Esophagus muscularis mucosa (tissue), 4 donors: ENCODE data around the gene CLEC14A. TPM values are rescaled to one million over a fixed set of nuclear protein-coding genes. Genes with fewer than 3 reads are reported as not detected.

Source experiments
- DNase-seq: peaks from one replicate; pipeline ENCODE4 v3.0.0-alpha.2; 2017; ENCODE audit errors: extremely low spot score
- H3K27ac ChIP-seq, 4 donors: fragments of 200-600 bp; sonication (generic); replicated peaks in 1 of 4; 1 replicate in 3 of 4; 2 replicates in 1 of 4; pipeline ENCODE4 v1.5.1; 2016 to 2019; ENCODE audit warnings: mild to moderate bottlenecking in 1 of 4
- H3K27me3 ChIP-seq, 4 donors: fragments of 200-600 bp; sonication (generic); one replicate each; pipeline versions ENCODE4 v1.5.1 to v1.6.0; 2016 to 2019
- H3K36me3 ChIP-seq, 4 donors: fragments of 200-600 bp; sonication (generic); one replicate each; pipeline ENCODE4 v1.5.1; 2016 to 2019
- H3K4me1 ChIP-seq, 4 donors: fragments of 200-600 bp; sonication (generic); one replicate each; pipeline ENCODE4 v1.5.1; 2016 to 2019
- H3K4me3 ChIP-seq, 4 donors: fragments of 200-600 bp; sonication (generic); 1 replicate in 2 of 4; 2 replicates in 2 of 4; pipeline ENCODE4 v1.5.1; 2016 to 2019; ENCODE audit warnings: mild to moderate bottlenecking in 4 of 4, moderate library complexity in 1 of 4
- H3K9me3 ChIP-seq, 4 donors: fragments of 200-600 bp; sonication (generic); 1 replicate in 3 of 4; 2 replicates in 1 of 4; pipeline ENCODE4 v1.5.1; 2016 to 2019
- EP300 ChIP-seq: sonication (generic); formaldehyde crosslinking; IDR thresholded peaks from one replicate; pipeline ENCODE4 v1.6.1; 2017; ENCODE audit warnings: antibody characterized with exemption
- POLR2A ChIP-seq: fragments of 450-650 bp; IDR thresholded peaks from one replicate; pipeline ENCODE4 v1.6.1; 2017; ENCODE audit warnings: antibody characterized with exemption, moderate library complexity, mild to moderate bottlenecking, low read depth
- POLR2AphosphoS5 ChIP-seq, 2 donors: sonication (generic); formaldehyde crosslinking; IDR thresholded peaks; one replicate each; pipeline ENCODE4 v1.6.1; 2017; ENCODE audit warnings: antibody characterized with exemption in 2 of 2
- WGBS: methylation state at CpG from one replicate; pipeline ENCODE4 v1.1.5; 2018; 5-methylcytosine and 5-hydroxymethylcytosine counted together
- intact Hi-C: fragments of 100-400 bp; cut with DNase I; formaldehyde crosslinking; loops from one replicate; pipeline ENCODE4 v1.15.1; 2023
- total RNA-seq, 4 donors: library from RNA; depleted of rRNA; stranded (reverse); fragments of >200 nt; gene quantifications; one replicate each; pipeline versions ENCODE4 v1.1.0 to v1.2.1, GENCODE V29; 2016
- TF ChIP-seq, protein P1 (sequence below), 3 experiments: fragments of 200-600 bp in 2 of 3; fragments of 450-650 bp in 1 of 3; sonication (generic) in 2 of 3; IDR thresholded peaks; one replicate each; pipeline ENCODE4 v1.5.1; 2017 to 2019; ENCODE audit warnings: antibody characterized with exemption in 3 of 3, mild to moderate bottlenecking in 2 of 3, moderate library complexity in 1 of 3

The CLEC14A gene
- total RNA-seq, 4 donors from 2014 or later = 23.7 to 50.2 (median 38.0) TPM

DNA sequence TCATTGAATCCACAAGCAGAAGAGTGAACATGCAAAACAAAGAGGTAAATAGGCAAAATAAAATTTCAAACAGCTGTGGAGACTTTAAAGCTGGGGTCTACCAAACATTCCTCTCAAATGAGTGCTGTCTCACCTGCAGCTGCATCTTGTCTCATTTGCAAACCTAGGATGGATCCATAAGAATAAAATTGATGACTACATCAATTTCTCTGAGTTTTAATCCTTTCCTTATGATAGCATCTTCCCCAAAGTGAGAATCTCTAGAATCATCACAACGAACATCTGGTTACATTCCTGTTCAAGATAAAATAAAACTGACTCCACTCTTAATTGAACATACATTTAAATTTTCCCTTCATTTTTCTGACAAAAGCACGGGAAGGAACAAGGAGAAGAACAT lies 29.9 kb downstream of the CLEC14A start:
- Histone ChIP-seq H3K4me3 (no peak overlapping the region), H3K4me1 (no peaks in the 10 kb centered on the region), H3K27ac (no peak overlapping the region), H3K36me3 (no peaks in the 10 kb centered on the region), H3K9me3 (no peaks in the 10 kb centered on the region), H3K27me3 (no peaks in the 10 kb centered on the region)
- DNase-seq = no peak
- TF ChIP-seq, protein P1, sequence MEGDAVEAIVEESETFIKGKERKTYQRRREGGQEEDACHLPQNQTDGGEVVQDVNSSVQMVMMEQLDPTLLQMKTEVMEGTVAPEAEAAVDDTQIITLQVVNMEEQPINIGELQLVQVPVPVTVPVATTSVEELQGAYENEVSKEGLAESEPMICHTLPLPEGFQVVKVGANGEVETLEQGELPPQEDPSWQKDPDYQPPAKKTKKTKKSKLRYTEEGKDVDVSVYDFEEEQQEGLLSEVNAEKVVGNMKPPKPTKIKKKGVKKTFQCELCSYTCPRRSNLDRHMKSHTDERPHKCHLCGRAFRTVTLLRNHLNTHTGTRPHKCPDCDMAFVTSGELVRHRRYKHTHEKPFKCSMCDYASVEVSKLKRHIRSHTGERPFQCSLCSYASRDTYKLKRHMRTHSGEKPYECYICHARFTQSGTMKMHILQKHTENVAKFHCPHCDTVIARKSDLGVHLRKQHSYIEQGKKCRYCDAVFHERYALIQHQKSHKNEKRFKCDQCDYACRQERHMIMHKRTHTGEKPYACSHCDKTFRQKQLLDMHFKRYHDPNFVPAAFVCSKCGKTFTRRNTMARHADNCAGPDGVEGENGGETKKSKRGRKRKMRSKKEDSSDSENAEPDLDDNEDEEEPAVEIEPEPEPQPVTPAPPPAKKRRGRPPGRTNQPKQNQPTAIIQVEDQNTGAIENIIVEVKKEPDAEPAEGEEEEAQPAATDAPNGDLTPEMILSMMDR (IDR thresholded peaks at IDR 0.05) = no peak
- TF ChIP-seq EP300 (no peak), POLR2A (no peak), POLR2AphosphoS5 (IDR thresholded peaks at IDR 0.05) (no peak)
- WGBS = 66% methylated on average over 2 of the region's 2 CpGs
- intact Hi-C loops = no loop called here

DNA sequence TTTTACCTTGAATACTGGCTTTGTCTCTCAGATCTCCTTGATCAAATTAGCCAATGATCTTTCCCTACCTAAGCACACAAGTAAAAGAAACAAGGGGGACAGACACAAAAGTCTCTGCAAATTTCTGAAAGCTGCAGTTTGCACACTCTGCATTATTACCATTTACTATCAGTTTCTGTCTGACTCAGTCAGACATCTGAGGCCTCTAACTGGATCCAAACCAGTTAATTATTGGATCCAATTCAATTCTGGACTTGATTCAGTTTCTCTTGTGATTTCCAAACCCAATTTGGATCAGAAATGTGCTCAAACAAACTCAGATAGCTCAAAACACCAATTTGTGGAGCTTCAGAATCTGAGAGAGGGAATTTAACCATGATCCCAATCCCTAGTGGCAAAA lies 31.6 kb downstream of the CLEC14A start:
- no peak for DNase-seq
- Histone ChIP-seq H3K4me1 (no peaks in the 10 kb centered on the region), H3K36me3 (no peaks in the 10 kb centered on the region), H3K27me3 (no peaks in the 10 kb centered on the region), H3K9me3 (no peaks in the 10 kb centered on the region), H3K4me3 (no peak overlapping the region), H3K27ac (no peak overlapping the region)
- intact Hi-C loops = no loop called here
- TF ChIP-seq EP300 = no peak
- TF ChIP-seq, protein P1 (IDR thresholded peaks at IDR 0.05) = no peak

- Histone ChIP-seq H3K4me1 (no peaks in the 10 kb centered on the region), H3K27me3 (no peaks in the 10 kb centered on the region), H3K9me3 (no peaks in the 10 kb centered on the region), H3K4me3 (no peak overlapping the region), H3K36me3 (no peaks in the 10 kb centered on the region), H3K27ac (no peak overlapping the region)
- intact Hi-C loops = no loop called here
- no peak for DNase-seq
- no peak for TF ChIP-seq POLR2AphosphoS5 (IDR thresholded peaks at IDR 0.05)
- no peak for TF ChIP-seq POLR2A
- no peak for TF ChIP-seq EP300
- TF ChIP-seq, protein P1 (IDR thresholded peaks at IDR 0.05) = no peak
- WGBS = 83% methylated on average over 3 of the region's 3 CpGs
These were observed 34.8 kb downstream of the CLEC14A start for GRCh38 chr14:38221077-38221476.

GRCh38 chr14:38217553-38217952 lies 38.3 kb downstream of the CLEC14A start:
- no peaks in the 10 kb centered on the region for H3K4me1 ChIP-seq
- peaks cover 0 to under 1% (median 0%) of the 10 kb centered on the region in 4 donors for H3K27me3 ChIP-seq
- no peaks in the 10 kb centered on the region for H3K9me3 ChIP-seq
- no peak overlapping the region for H3K27ac ChIP-seq
- H3K36me3 ChIP-seq = no peaks in the 10 kb centered on the region
- intact Hi-C loops = no loop called here
- no peak overlapping the region for H3K4me3 ChIP-seq
- WGBS = 58% methylated on average over 2 of the region's 2 CpGs
- no peak for DNase-seq
- TF ChIP-seq POLR2A = no peak
- TF ChIP-seq POLR2AphosphoS5 (IDR thresholded peaks at IDR 0.05) = no peak
- TF ChIP-seq, protein P1 (IDR thresholded peaks at IDR 0.05) = no peak
- TF ChIP-seq EP300 = no peak

- H3K27me3 ChIP-seq = peaks cover 0 to 46% (median 9%) of the 10 kb centered on the region in 4 donors
- TF ChIP-seq POLR2A (no peak), EP300 (no peak), POLR2AphosphoS5 (IDR thresholded peaks at IDR 0.05) (no peak)
- TF ChIP-seq, protein P1 (IDR thresholded peaks at IDR 0.05) = no peak
- intact Hi-C loops = no loop called here
- H3K4me3 ChIP-seq = no peak overlapping the region
- WGBS = 69% methylated on average over 2 of the region's 2 CpGs
- no peak for DNase-seq
- no peaks in the 10 kb centered on the region for H3K9me3 ChIP-seq
- H3K4me1 ChIP-seq = peaks cover 0 to 39% (median 31%) of the 10 kb centered on the region in 4 donors
- H3K36me3 ChIP-seq = no peaks in the 10 kb centered on the region
- no peak overlapping the region for H3K27ac ChIP-seq
These were observed 42.9 kb downstream of the CLEC14A start for GRCh38 chr14:38213001-38213400.
